SK-N-SH (cell line): ENCODE data around the gene ABCC5. TPM values are rescaled to one million over a fixed set of nuclear protein-coding genes. Genes with fewer than 3 reads are reported as not detected.

Experiments
- CTCF ChIA-PET: fragments of 300-600, 350-600 bp; formaldehyde crosslinking; extraction: SDS; loops from one replicate; lab custom pipeline; 2021; lab: Yijun Ruan, JAX
- POLR2A ChIA-PET: fragments of 350-600 bp; sonication (Branson Sonifier 250); formaldehyde crosslinking; extraction: SDS; loops from one replicate; lab custom pipeline; 2020; ENCODE audit warnings: antibody characterized with exemption, inconsistent platforms; lab: Yijun Ruan, JAX
- DNase-seq: peaks from one replicate; pipeline ENCODE4 v3.0.0; 2012
- H2AFZ ChIP-seq: fragments of 200-600 bp; sonication (generic); 2 replicates; pipeline ENCODE4 v1.8.1; 2016; ENCODE audit warnings: antibody characterized with exemption, mild to moderate bottlenecking, low read depth
- H3F3A ChIP-seq: fragments of 200-600 bp; sonication (generic); replicated peaks from 2 replicates; pipeline ENCODE3; 2016; ENCODE audit warnings: antibody characterized with exemption, mild to moderate bottlenecking; ENCODE audit not compliant: insufficient read depth
- H3K27ac ChIP-seq, 2 experiments: fragments of 200-500 bp in 1 of 2; fragments of 200-600 bp in 1 of 2; sonication (Bioruptor generic) in 1 of 2; sonication (generic), shearing (Covaris generic) in 1 of 2; 2 replicates each; pipeline versions ENCODE4 v1.5.1 to v1.6.1; 2014 to 2016; ENCODE audit warnings: low read depth in 2 of 2, inconsistent platforms in 1 of 2, low read length in 1 of 2, mild to moderate bottlenecking in 1 of 2, mixed read lengths in 1 of 2
- H3K27me3 ChIP-seq: fragments of 200-600 bp; sonication (generic), shearing (Covaris generic); 2 replicates; pipeline ENCODE4 v1.6.1; 2016; ENCODE audit warnings: mixed run types; ENCODE audit not compliant: insufficient read depth
- H3K36me3 ChIP-seq, 2 experiments: fragments of 200-500 bp in 1 of 2; fragments of 200-600 bp in 1 of 2; sonication (Bioruptor generic) in 1 of 2; sonication (generic) in 1 of 2; replicated peaks in 1 of 2; 2 replicates each; pipeline versions ENCODE3 to v1.5.1; 2014 to 2016; ENCODE audit warnings: low read length in 1 of 2, mild to moderate bottlenecking in 1 of 2; ENCODE audit not compliant: insufficient read depth in 2 of 2, control insufficient read depth in 1 of 2
- H3K4me1 ChIP-seq, 2 experiments: fragments of 200-500 bp in 1 of 2; fragments of 200-600 bp in 1 of 2; sonication (Bioruptor generic) in 1 of 2; sonication (generic), shearing (Covaris generic) in 1 of 2; 2 replicates each; pipeline versions ENCODE4 v1.5.1 to v1.6.1; 2014 to 2016; ENCODE audit warnings: low read depth in 1 of 2, low read length in 1 of 2, mixed run types in 1 of 2; ENCODE audit not compliant: insufficient read depth in 2 of 2, control insufficient read depth in 1 of 2
- H3K4me2 ChIP-seq: fragments of 200-600 bp; sonication (generic), shearing (Covaris generic); 2 replicates; pipeline ENCODE4 v1.6.1; 2017; ENCODE audit warnings: mixed run types
- H3K4me3 ChIP-seq, 2 experiments: fragments of 200-500 bp in 1 of 2; fragments of 200-600 bp in 1 of 2; sonication (Bioruptor generic) in 1 of 2; sonication (generic), shearing (Covaris generic) in 1 of 2; 2 replicates each; pipeline versions ENCODE4 v1.5.1 to v1.8.1; 2014 to 2016; ENCODE audit warnings: low read depth in 2 of 2, inconsistent platforms in 1 of 2, low read length in 1 of 2, mild to moderate bottlenecking in 1 of 2, mixed read lengths in 1 of 2, moderate library complexity in 1 of 2
- H3K79me2 ChIP-seq: fragments of 200-600 bp; sonication (generic); 2 replicates; pipeline ENCODE4 v1.8.1; 2017; ENCODE audit warnings: mild to moderate bottlenecking; ENCODE audit not compliant: insufficient read depth
- H3K9ac ChIP-seq: fragments of 200-600 bp; sonication (generic); 2 replicates; pipeline ENCODE4 v1.6.1; 2017; ENCODE audit warnings: mixed run types
- H3K9me2 ChIP-seq: fragments of 200-600 bp; sonication (generic); 2 replicates; pipeline ENCODE4 v1.6.1; 2017; ENCODE audit warnings: mixed run types
- H3K9me3 ChIP-seq: fragments of 200-600 bp; sonication (generic); 2 replicates; pipeline ENCODE4 v1.6.1; 2017; ENCODE audit warnings: mixed run types, mild to moderate bottlenecking, moderate library complexity
- H4K20me1 ChIP-seq: fragments of 200-600 bp; sonication (generic); 2 replicates; pipeline ENCODE4 v1.6.1; 2017; ENCODE audit warnings: mild to moderate bottlenecking, mixed run types; ENCODE audit not compliant: insufficient read depth
- CHD2 ChIP-seq: fragments of 150-350 bp; IDR thresholded peaks from 2 replicates; pipeline ENCODE4 v1.6.1; 2018; ENCODE audit warnings: low read length; ENCODE audit not compliant: partially characterized antibody
- CTCF ChIP-seq: fragments of 200-600 bp; sonication (generic); IDR thresholded peaks from 2 replicates; pipeline ENCODE4 v1.6.1; 2017; ENCODE audit warnings: antibody characterized with exemption, mild to moderate bottlenecking, moderate library complexity
- EP300 ChIP-seq, 2 experiments: IDR thresholded peaks; 2 replicates each; pipeline versions ENCODE4 v1.4.0 to v1.6.1; 2012; ENCODE audit warnings: borderline replicate concordance in 1 of 2, low read depth in 1 of 2, low read length in 1 of 2
- EZH2phosphoT487 ChIP-seq: fragments of 200-600 bp; sonication (generic); IDR thresholded peaks from 2 replicates; pipeline ENCODE4 v1.6.1; 2017; ENCODE audit warnings: low read depth, mixed run types, mild to moderate bottlenecking, antibody characterized with exemption, moderate library complexity, borderline replicate concordance
- FOSL2 ChIP-seq: IDR thresholded peaks from 2 replicates; pipeline ENCODE4 v1.4.0; 2012; ENCODE audit warnings: low read depth, mild to moderate bottlenecking, moderate library complexity, borderline replicate concordance
- FOXJ3 ChIP-seq: sonication (generic); formaldehyde crosslinking; IDR thresholded peaks from 2 replicates; pipeline ENCODE4 v1.5.1; 2020; ENCODE audit warnings: mild to moderate bottlenecking, missing genetic modification reagents
- FOXM1 ChIP-seq: IDR thresholded peaks from 2 replicates; pipeline ENCODE4 v1.4.0; 2012; ENCODE audit warnings: low read depth, mild to moderate bottlenecking
- GABPA ChIP-seq: IDR thresholded peaks from 2 replicates; pipeline ENCODE4 v1.4.0; 2012; ENCODE audit warnings: low read depth, mild to moderate bottlenecking
- GATA2 ChIP-seq: sonication (generic); formaldehyde crosslinking; IDR thresholded peaks from 2 replicates; pipeline ENCODE4 v1.5.0; 2020; ENCODE audit warnings: mild to moderate bottlenecking, missing genetic modification reagents
- MEF2A ChIP-seq: IDR thresholded peaks from 2 replicates; pipeline ENCODE4 v1.4.0; 2012; ENCODE audit warnings: low read depth, borderline replicate concordance
- NFIC ChIP-seq: IDR thresholded peaks from 2 replicates; pipeline ENCODE4 v1.4.0; 2012; ENCODE audit warnings: borderline replicate concordance
- POLR2AphosphoS5 ChIP-seq: IDR thresholded peaks from 2 replicates; pipeline ENCODE4 v1.6.1; 2012; ENCODE audit warnings: low read depth, low read length
- RCOR1 ChIP-seq: fragments of 150-350 bp; IDR thresholded peaks from 2 replicates; pipeline ENCODE4 v1.6.1; 2017; ENCODE audit warnings: antibody characterized with exemption, low read length
- REST ChIP-seq: IDR thresholded peaks from 2 replicates; pipeline ENCODE4 v1.6.1; 2012; ENCODE audit warnings: mild to moderate bottlenecking, low read depth, low read length, moderate library complexity
- RFX5 ChIP-seq: IDR thresholded peaks from 2 replicates; pipeline ENCODE4 v1.6.1; 2012; ENCODE audit warnings: mild to moderate bottlenecking, improper control_type of control experiment, low read length
- TAF1 ChIP-seq: IDR thresholded peaks from 2 replicates; pipeline ENCODE4 v1.6.1; 2012; ENCODE audit warnings: low read depth, mild to moderate bottlenecking, low read length, moderate library complexity, borderline replicate concordance
- USF1 ChIP-seq: IDR thresholded peaks from 2 replicates; pipeline ENCODE4 v1.4.0; 2012; ENCODE audit warnings: low read depth, borderline replicate concordance
- YY1 ChIP-seq: IDR thresholded peaks from 2 replicates; pipeline ENCODE4 v1.4.0; 2012; ENCODE audit warnings: low read depth, mild to moderate bottlenecking
- WGBS: methylation state at CpG from one replicate; pipeline ENCODE4 v1.1.6; 2017; ENCODE audit warnings: low lambda C conversion rate; 5-methylcytosine and 5-hydroxymethylcytosine counted together
- polyA plus RNA-seq, 3 experiments: library from polyadenylated mRNA; depleted of rRNA; stranded (reverse); fragments of >200 nt; gene quantifications; 2 replicates each; pipeline ENCODE4 v1.2.3, GENCODE V29; 2012

The ABCC5 gene
- polyA plus RNA-seq, 1 of the 3 experiments (the other 2 are of a cell fraction) = 25.9 TPM

GRCh38 chr3:184058029-184058428 is 40.3 kb upstream of the ABCC5 start:
- Histone ChIP-seq H3K27me3 (no peaks in the 10 kb centered on the region; the same call in 1 of the 2 replicates), H3K9me2 (no peaks in the 10 kb centered on the region), H3K27ac (no peak overlapping the region), H3K4me3 (no peak overlapping the region), H3K4me2 (no peak overlapping the region), H2AFZ (no peak overlapping the region), H3K36me3 (no peaks in the 10 kb centered on the region), H3K79me2 (no peaks in the 10 kb centered on the region), H3F3A (no peaks in the 10 kb centered on the region), H3K9me3 (no peaks in the 10 kb centered on the region), H4K20me1 (no peaks in the 10 kb centered on the region), H3K9ac (no peak overlapping the region), H3K4me1 (no peaks in the 10 kb centered on the region)
- no peak for DNase-seq
- WGBS = 54% methylated on average over 8 of the region's 9 CpGs
- ChIA-PET POLR2A (no interaction called here), CTCF (no interaction called here)
- TF ChIP-seq RCOR1 = no peak
- no peak for TF ChIP-seq GATA2
- no peak for TF ChIP-seq REST
- TF ChIP-seq NFIC = no peak
- no peak for TF ChIP-seq EZH2phosphoT487
- TF ChIP-seq CTCF = no peak
- TF ChIP-seq FOXM1 = no peak
- TF ChIP-seq GABPA = no peak
- no peak for TF ChIP-seq CHD2
- no peak for TF ChIP-seq USF1

- Histone ChIP-seq H3K79me2 (no peaks in the 10 kb centered on the region), H4K20me1 (no peaks in the 10 kb centered on the region), H3K9ac (no peak within 1 kb of the TSS), H3K4me3 (no peak within 1 kb of the TSS), H2AFZ (no peak within 1 kb of the TSS), H3K9me3 (no peaks in the 10 kb centered on the region), H3K27me3 (no peaks in the 10 kb centered on the region; the same call in 1 of the 2 replicates), H3K4me1 (no peaks in the 10 kb centered on the region), H3K9me2 (no peaks in the 10 kb centered on the region), H3K4me2 (no peak within 1 kb of the TSS), H3F3A (no peaks in the 10 kb centered on the region), H3K36me3 (no peaks in the 10 kb centered on the region), H3K27ac (no peak within 1 kb of the TSS)
- CTCF ChIA-PET = no interaction called here
- no peak for DNase-seq
- POLR2A ChIA-PET = no interaction called here
- 51% methylated on average over 2 of the region's 4 CpGs for WGBS
- TF ChIP-seq MEF2A (no peak), FOSL2 (no peak), YY1 (no peak), TAF1 (no peak), FOXJ3 (CRISPR knock-in tag) (no peak), EZH2phosphoT487 (no peak), RCOR1 (no peak), RFX5 (no peak), NFIC (no peak), POLR2AphosphoS5 (no peak), REST (no peak), EP300 (IDR thresholded peaks at IDR 0.05; ENCODE audit: borderline replicate concordance in 1 of 2, low read depth in 1 of 2, low read length in 1 of 2) (no peak)
Measured at GRCh38 chr3:184052767-184053166, 35.1 kb upstream of the ABCC5 start, which contains the start of gene HTR3C. Gene HTR3C (plus strand): TSS chr3:184053047. CDS start chr3:184053081, 34 bp downstream.
